ENCODE data around the gene TCEAL4.

Gene TCEAL4

DNA sequence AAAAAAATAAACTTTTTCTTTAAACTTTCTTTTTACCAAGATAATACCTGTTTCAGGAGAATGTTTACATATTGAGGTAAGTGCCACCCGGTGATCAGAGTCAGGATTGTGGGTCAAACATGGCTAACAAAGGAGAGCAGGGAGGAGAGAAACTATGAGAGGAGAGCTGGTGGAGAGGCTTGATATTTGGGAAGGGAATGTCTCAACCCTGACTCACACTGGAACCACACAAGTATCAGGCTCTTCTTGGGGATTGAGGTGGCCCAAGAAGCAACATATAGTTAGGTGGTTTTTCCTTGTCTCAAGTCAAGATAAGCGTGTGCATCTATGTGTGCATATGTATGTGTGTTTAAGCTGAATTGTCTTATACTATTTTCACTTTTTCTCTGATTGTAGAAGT is 50.1 kb downstream of the TCEAL4 start:
- Histone ChIP-seq H2AFZ (ENCODE audit: low read length) (no peak overlapping the region), H3K4me3 (ENCODE audit: low read length, poor library complexity, severe bottlenecking) (no peak overlapping the region), H4K20me1 (ENCODE audit: insufficient read depth, low read length, poor library complexity, severe bottlenecking) (no peaks in the 10 kb centered on the region), H3K4me2 (ENCODE audit: low read depth, low read length, poor library complexity, severe bottlenecking) (no peak overlapping the region), H3K79me2 (ENCODE audit: insufficient read depth, low read length) (no peaks in the 10 kb centered on the region), H3K4me1 (ENCODE audit: insufficient read depth, low read length, poor library complexity, severe bottlenecking) (no peaks in the 10 kb centered on the region), H3K9me2 (replicated peaks; ENCODE audit: low read depth, low read length) (no peaks in the 10 kb centered on the region), H3K36me3 (ENCODE audit: insufficient read depth, low read length) (no peaks in the 10 kb centered on the region), H3K9me3 (ENCODE audit: insufficient read depth, low read depth, low read length) (no peaks in the 10 kb centered on the region), H3K9ac (ENCODE audit: low read depth, low read length, poor library complexity, severe bottlenecking) (no peak overlapping the region), H3F3A (ENCODE audit: low read depth) (no peaks in the 10 kb centered on the region), H3K27me3 (ENCODE audit: insufficient read depth, low read length, poor library complexity, severe bottlenecking) (no peaks in the 10 kb centered on the region)
- TF ChIP-seq, protein P1, sequence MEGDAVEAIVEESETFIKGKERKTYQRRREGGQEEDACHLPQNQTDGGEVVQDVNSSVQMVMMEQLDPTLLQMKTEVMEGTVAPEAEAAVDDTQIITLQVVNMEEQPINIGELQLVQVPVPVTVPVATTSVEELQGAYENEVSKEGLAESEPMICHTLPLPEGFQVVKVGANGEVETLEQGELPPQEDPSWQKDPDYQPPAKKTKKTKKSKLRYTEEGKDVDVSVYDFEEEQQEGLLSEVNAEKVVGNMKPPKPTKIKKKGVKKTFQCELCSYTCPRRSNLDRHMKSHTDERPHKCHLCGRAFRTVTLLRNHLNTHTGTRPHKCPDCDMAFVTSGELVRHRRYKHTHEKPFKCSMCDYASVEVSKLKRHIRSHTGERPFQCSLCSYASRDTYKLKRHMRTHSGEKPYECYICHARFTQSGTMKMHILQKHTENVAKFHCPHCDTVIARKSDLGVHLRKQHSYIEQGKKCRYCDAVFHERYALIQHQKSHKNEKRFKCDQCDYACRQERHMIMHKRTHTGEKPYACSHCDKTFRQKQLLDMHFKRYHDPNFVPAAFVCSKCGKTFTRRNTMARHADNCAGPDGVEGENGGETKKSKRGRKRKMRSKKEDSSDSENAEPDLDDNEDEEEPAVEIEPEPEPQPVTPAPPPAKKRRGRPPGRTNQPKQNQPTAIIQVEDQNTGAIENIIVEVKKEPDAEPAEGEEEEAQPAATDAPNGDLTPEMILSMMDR (conservative IDR thresholded peaks at IDR 0.05; ENCODE audit: low read length): no peak
- TF ChIP-seq EZH2phosphoT487 (IDR thresholded peaks at IDR 0.05; ENCODE audit: borderline replicate concordance): no peak

Measured in Loucy (cell line).